ENCODE measurements around the gene PRDM2. TPM values are rescaled to one million over a fixed set of nuclear protein-coding genes. Genes with fewer than 3 reads are reported as not detected.

Gene PRDM2
- total RNA-seq, 1 donor = 12.7 TPM

GRCh38 chr1:13697738-13698137, 2.2 kb upstream of the PRDM2 start:
- H3K36me3 ChIP-seq (ENCODE audit: insufficient read depth, low read length) = no peaks in the 10 kb centered on the region
- no peak overlapping the region for H3K27ac ChIP-seq (ENCODE audit: low read depth, low read length)
- H3K27me3 ChIP-seq (ENCODE audit: insufficient read depth, low read length) = no peaks in the 10 kb centered on the region
- peaks cover 4% of the 10 kb centered on the region for H3K79me2 ChIP-seq (ENCODE audit: insufficient read depth, low read length)
- DNase-seq (ENCODE audit: insufficient read length, low spot score, missing footprints) = no peak
- TF ChIP-seq CTCF (IDR thresholded peaks at IDR 0.05; ENCODE audit: extremely low read depth, low read depth, low read length) = no peak
- H4K20me1 ChIP-seq (ENCODE audit: insufficient read depth, low read length) = no peaks in the 10 kb centered on the region
- H3K9me3 ChIP-seq (ENCODE audit: low read depth, low read length) = no peaks in the 10 kb centered on the region
- peaks cover 9% of the 10 kb centered on the region for H3K4me1 ChIP-seq (ENCODE audit: insufficient read depth, low read length)
- H2AFZ ChIP-seq (ENCODE audit: low read length) = no peak overlapping the region
- no peak overlapping the region for H3K4me2 ChIP-seq (ENCODE audit: insufficient read depth, low read length)
- no peak overlapping the region for H3K4me3 ChIP-seq (ENCODE audit: insufficient read depth, low read length)

- Histone ChIP-seq H4K20me1 (ENCODE audit: insufficient read depth, low read length) (no peaks in the 10 kb centered on the region), H3K4me1 (ENCODE audit: insufficient read depth, low read length) (peaks cover 9% of the 10 kb centered on the region), H3K9me3 (ENCODE audit: low read depth, low read length) (no peaks in the 10 kb centered on the region), H3K36me3 (ENCODE audit: insufficient read depth, low read length) (no peaks in the 10 kb centered on the region), H3K4me2 (ENCODE audit: insufficient read depth, low read length) (peak overlapping the region; percentile 94), H3K79me2 (ENCODE audit: insufficient read depth, low read length) (peaks cover 4% of the 10 kb centered on the region), H3K27me3 (ENCODE audit: insufficient read depth, low read length) (no peaks in the 10 kb centered on the region), H2AFZ (ENCODE audit: low read length) (peak overlapping the region; percentile 98), H3K27ac (ENCODE audit: low read depth, low read length) (peak overlapping the region; percentile 53), H3K4me3 (ENCODE audit: insufficient read depth, low read length) (peak overlapping the region; percentile 86)
- DNase-seq (ENCODE audit: insufficient read length, low spot score, missing footprints) = peak; percentile 80
- TF ChIP-seq CTCF (IDR thresholded peaks at IDR 0.05; ENCODE audit: extremely low read depth, low read depth, low read length) = no peak
These were observed 478 bp upstream of the PRDM2 start for GRCh38 chr1:13699510-13699909.

GRCh38 chr1:13700521-13701270, 708 bp downstream of the PRDM2 start:
- H3K27ac ChIP-seq (ENCODE audit: low read depth, low read length) = peak overlapping the region; percentile 11
- no peaks in the 10 kb centered on the region for H3K9me3 ChIP-seq (ENCODE audit: low read depth, low read length)
- no peak for TF ChIP-seq CTCF (IDR thresholded peaks at IDR 0.05; ENCODE audit: extremely low read depth, low read depth, low read length)
- no peaks in the 10 kb centered on the region for H3K27me3 ChIP-seq (ENCODE audit: insufficient read depth, low read length)
- H3K36me3 ChIP-seq (ENCODE audit: insufficient read depth, low read length) = no peaks in the 10 kb centered on the region
- peaks cover 4% of the 10 kb centered on the region for H3K79me2 ChIP-seq (ENCODE audit: insufficient read depth, low read length)
- H4K20me1 ChIP-seq (ENCODE audit: insufficient read depth, low read length) = no peaks in the 10 kb centered on the region
- DNase-seq (ENCODE audit: insufficient read length, low spot score, missing footprints) = peak; percentile 92
- peaks cover 9% of the 10 kb centered on the region for H3K4me1 ChIP-seq (ENCODE audit: insufficient read depth, low read length)
- H2AFZ ChIP-seq (ENCODE audit: low read length) = peak overlapping the region; percentile 96
- peak overlapping the region; percentile 96 for H3K4me2 ChIP-seq (ENCODE audit: insufficient read depth, low read length)
- peak overlapping the region; percentile 86 for H3K4me3 ChIP-seq (ENCODE audit: insufficient read depth, low read length)

GRCh38 chr1:13701271-13701640, 1.3 kb downstream of the PRDM2 start:
- H2AFZ ChIP-seq (ENCODE audit: low read length) = peak overlapping the region; percentile 96
- H3K27me3 ChIP-seq (ENCODE audit: insufficient read depth, low read length) = no peaks in the 10 kb centered on the region
- no peak for TF ChIP-seq CTCF (IDR thresholded peaks at IDR 0.05; ENCODE audit: extremely low read depth, low read depth, low read length)
- H3K4me3 ChIP-seq (ENCODE audit: insufficient read depth, low read length) = peak overlapping the region; percentile 86
- H3K79me2 ChIP-seq (ENCODE audit: insufficient read depth, low read length) = peaks cover 5% of the 10 kb centered on the region
- H3K4me1 ChIP-seq (ENCODE audit: insufficient read depth, low read length) = peaks cover 9% of the 10 kb centered on the region
- no peaks in the 10 kb centered on the region for H4K20me1 ChIP-seq (ENCODE audit: insufficient read depth, low read length)
- no peaks in the 10 kb centered on the region for H3K9me3 ChIP-seq (ENCODE audit: low read depth, low read length)
- H3K36me3 ChIP-seq (ENCODE audit: insufficient read depth, low read length) = no peaks in the 10 kb centered on the region
- no peak for DNase-seq (ENCODE audit: insufficient read length, low spot score, missing footprints)
- H3K27ac ChIP-seq (ENCODE audit: low read depth, low read length) = no peak overlapping the region
- peak overlapping the region; percentile 96 for H3K4me2 ChIP-seq (ENCODE audit: insufficient read depth, low read length)

Measured in osteoblast (primary cell).